Mesodermal cell (in vitro differentiated cells): ENCODE measurements around the gene TMEM150A.
"Not testable (repeated sequence)": the region's sequence is repeated elsewhere in the genome, so short reads cannot be mapped to it uniquely, and the experiment has no call there.

Experiments
- H3K27ac ChIP-seq: 2 replicates; pipeline ENCODE4 v1.7.0; 2013; ENCODE audit warnings: mild to moderate bottlenecking, low read depth, low read length, moderate library complexity; ENCODE audit not compliant: severe bottlenecking
- H3K36me3 ChIP-seq: 2 replicates; pipeline ENCODE4 v1.7.1; 2013; ENCODE audit warnings: mild to moderate bottlenecking, low read length, moderate library complexity; ENCODE audit not compliant: control insufficient read depth, insufficient read depth
- H3K4me1 ChIP-seq: one replicate; pipeline ENCODE4 v1.7.1; 2013; ENCODE audit warnings: mild to moderate bottlenecking, low read length; ENCODE audit not compliant: insufficient read depth, control insufficient read depth, poor library complexity, severe bottlenecking
- H3K4me3 ChIP-seq: 2 replicates; pipeline ENCODE4 v1.7.0; 2013; ENCODE audit warnings: low read length, control low read depth, mild to moderate bottlenecking; ENCODE audit not compliant: insufficient read depth, poor library complexity, severe bottlenecking; ENCODE audit errors: extremely low read depth
- H3K9me3 ChIP-seq: 2 replicates; pipeline ENCODE4 v1.7.1; 2013; ENCODE audit warnings: mild to moderate bottlenecking, low read length, moderate library complexity; ENCODE audit not compliant: control insufficient read depth
- WGBS, 2 experiments: methylation state at CpG; one replicate each; pipeline ENCODE4 v1.1.5; 2013; ENCODE audit warnings: missing lambda C conversion rate in 2 of 2; ENCODE audit not compliant: insufficient coverage in 2 of 2; 5-methylcytosine and 5-hydroxymethylcytosine counted together

The TMEM150A gene

DNA sequence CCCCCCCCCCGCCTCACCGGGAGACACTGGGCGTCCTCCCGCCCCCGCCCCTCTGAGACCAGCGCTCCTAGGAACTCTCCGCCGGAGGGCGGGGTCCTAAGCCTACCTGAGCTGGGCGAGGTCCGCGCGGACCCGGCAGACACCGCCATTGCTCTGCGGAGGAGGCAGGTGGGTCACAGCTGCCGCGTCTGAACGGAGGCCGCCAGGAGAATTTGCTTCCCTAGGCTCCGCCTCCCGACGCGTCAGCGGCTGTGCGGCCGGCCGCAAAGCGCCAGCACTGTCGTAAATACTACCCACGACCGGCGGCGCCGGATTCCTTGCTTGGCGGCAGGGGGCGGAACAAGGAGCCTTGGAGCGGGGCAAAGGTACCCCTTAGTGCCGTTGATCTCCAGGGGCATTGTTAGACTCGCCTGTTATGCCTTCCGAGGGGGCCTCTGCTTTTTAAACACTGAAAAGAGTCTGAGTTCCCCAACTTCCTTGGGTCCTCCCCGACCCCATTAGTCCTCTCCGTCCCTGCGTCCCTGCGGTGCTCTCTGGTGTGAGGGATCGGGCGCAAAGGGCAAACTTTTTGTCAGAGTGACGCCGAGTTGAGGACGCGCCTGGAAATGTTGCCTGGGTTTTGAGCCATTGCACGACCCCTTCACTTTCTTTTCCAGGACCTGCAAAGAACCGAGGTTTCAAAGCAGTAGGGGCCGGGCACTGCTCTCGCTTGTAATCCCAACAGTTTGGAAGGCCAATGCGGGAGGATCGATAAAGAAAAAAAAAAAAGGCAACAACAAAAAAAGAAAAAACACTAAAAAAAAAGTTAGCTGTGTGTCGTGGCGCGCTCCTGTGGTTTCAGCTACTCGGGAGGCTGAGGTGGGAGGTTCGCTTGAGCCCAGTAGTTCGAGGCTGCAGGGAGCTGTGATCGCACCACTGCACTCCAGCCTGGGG is 41.0 kb downstream of the TMEM150A start, which contains the start of gene GGCX:
Gene GGCX, minus strand, starts transcription at position 214 of the 933 bp plus-strand sequence. Its CDS starts 65 bp downstream, at position 149.
- H3K4me1 ChIP-seq, result peaks cover 11% of the 10 kb centered on the region
- H3K4me3 ChIP-seq, result peak within 1 kb of the TSS; percentile 73
- H3K27ac ChIP-seq, result peak within 1 kb of the TSS; percentile 83
- H3K9me3 ChIP-seq, result no peaks in the 10 kb centered on the region
- peaks cover 31% of the 10 kb centered on the region for H3K36me3 ChIP-seq
- WGBS, 2 experiments, result 6 to 8% methylated on average over 45 to 48 of the region's 64 CpGs

DNA sequence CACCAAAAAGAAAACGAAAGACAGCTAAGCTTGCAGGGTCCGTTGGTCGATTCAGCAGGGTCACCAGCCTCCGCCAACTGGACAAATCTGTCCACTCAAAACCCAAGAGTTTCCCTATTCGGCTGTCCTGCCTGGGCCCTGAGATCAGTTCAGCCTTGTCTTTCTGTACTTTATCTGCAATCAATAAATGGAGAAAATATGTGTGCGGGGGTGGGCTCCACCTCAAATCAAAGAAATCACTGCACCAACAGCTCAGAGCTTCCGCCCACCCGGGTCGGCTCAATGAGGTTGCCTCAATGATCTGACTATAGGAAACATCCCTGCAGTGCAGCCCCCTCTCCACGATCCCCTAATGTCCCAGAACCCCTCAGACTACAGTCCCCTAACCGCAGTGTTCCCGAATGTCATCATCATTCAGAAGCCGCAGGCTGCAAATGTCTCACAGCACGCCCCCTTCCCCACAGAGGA is 41.7 kb downstream of the TMEM150A start:
- peak overlapping the region; percentile 73 for H3K4me3 ChIP-seq
- WGBS, 2 experiments, result 0 to 7% methylated on average over 4 to 9 of the region's 14 CpGs
- peaks cover 34% of the 10 kb centered on the region for H3K36me3 ChIP-seq
- H3K9me3 ChIP-seq, result no peaks in the 10 kb centered on the region
- H3K4me1 ChIP-seq, result peaks cover 11% of the 10 kb centered on the region
- no peak overlapping the region for H3K27ac ChIP-seq

DNA sequence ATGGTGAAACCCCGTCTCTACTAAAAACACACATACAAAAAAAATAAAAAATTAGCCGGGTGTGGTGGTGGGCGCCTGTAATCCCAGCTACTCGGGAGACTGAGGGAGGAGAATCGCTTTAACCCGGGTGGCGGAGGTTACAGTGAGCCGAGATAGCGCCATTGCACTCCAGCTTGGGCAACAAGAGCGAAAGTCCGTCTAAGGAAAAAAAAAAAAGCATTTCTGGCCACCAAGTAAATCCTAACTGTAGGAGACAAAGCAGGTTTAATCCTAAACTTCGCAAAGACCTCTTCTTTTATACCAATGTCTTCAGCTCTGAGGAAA is 42.1 kb downstream of the TMEM150A start:
- H3K27ac ChIP-seq, H3K9me3 ChIP-seq: not testable (repeated sequence)
- H3K4me3 ChIP-seq, result peak overlapping the region; percentile 73
- peaks cover 39% of the 10 kb centered on the region for H3K36me3 ChIP-seq
- peaks cover 11% of the 10 kb centered on the region for H3K4me1 ChIP-seq
- 82 to 86% methylated on average over 11 of the region's 12 CpGs for WGBS, 2 experiments

GRCh38 chr2:85558160-85558559 is 44.3 kb downstream of the TMEM150A start:
- H3K36me3 ChIP-seq, result peaks cover 60% of the 10 kb centered on the region
- no peak overlapping the region for H3K27ac ChIP-seq
- no peak overlapping the region for H3K4me3 ChIP-seq
- H3K4me1 ChIP-seq, result peaks cover 11% of the 10 kb centered on the region
- no peaks in the 10 kb centered on the region for H3K9me3 ChIP-seq
- WGBS, 2 experiments, result 100% methylated on average over 1 of the region's 1 CpG; no CpG with 5 or more reads in 1 of the 2 experiments

DNA sequence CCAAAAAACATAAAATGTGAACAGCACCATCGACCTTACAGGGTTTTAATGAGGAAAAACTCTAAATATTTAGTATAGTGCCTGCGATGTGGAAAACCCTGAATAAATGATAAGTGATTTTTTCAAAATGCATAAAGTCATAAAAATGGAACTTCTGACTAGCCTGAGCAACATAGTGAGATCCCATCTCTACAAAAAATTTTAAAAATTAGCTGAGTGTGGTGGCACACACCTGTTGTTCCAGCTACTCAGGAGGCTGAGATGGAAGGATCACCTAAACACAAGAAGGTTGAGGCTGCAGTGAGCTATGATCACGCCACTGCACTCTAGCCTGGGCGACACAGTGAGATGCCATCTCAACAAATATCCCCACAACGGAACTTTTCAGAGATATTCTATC is 45.4 kb downstream of the TMEM150A start:
- H3K4me1 ChIP-seq, result peaks cover 11% of the 10 kb centered on the region
- H3K36me3 ChIP-seq, result peaks cover 70% of the 10 kb centered on the region
- WGBS, 2 experiments, result 90 to 100% methylated on average over 2 to 3 of the region's 5 CpGs
- H3K27ac ChIP-seq, result no peak overlapping the region
- H3K4me3 ChIP-seq, result no peak overlapping the region
- no peaks in the 10 kb centered on the region for H3K9me3 ChIP-seq

DNA sequence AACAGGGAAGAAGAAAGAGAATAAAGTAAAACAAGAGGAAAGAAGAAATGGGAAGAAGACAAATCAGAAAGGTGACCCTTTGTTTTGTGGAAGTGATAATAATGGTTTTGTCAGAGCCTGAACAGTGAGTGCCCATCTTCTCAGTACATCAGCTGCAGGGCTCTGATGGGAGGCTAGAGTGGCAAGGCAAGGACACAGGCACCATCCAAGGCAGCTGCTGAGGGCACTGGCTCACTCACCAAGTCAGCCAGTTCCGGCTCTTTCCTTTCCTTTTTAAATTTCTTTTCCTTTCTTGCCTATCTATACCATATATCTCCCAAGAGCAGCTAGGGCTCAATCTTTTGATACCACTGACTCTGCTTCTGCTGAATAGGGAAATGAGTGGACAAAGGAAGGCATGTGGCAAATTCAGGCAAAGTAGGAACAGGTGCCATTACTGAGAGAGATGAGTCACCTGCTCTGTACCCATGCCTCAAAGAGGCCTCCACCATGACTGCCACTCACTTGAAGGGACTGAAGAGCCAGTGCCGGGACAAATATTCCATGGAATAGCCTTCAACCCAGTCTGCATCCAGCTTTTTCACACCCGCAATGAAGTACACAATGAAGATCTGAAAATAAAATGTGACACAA is 47.4 kb downstream of the TMEM150A start:
- no peaks in the 10 kb centered on the region for H3K9me3 ChIP-seq
- H3K27ac ChIP-seq, result no peak overlapping the region
- H3K36me3 ChIP-seq, result peaks cover 90% of the 10 kb centered on the region
- H3K4me3 ChIP-seq, result no peak overlapping the region
- 100% methylated on average over 1 of the region's 3 CpGs; no CpG with 5 or more reads in 1 of the 2 experiments for WGBS, 2 experiments
- H3K4me1 ChIP-seq, result peaks cover 9% of the 10 kb centered on the region

DNA sequence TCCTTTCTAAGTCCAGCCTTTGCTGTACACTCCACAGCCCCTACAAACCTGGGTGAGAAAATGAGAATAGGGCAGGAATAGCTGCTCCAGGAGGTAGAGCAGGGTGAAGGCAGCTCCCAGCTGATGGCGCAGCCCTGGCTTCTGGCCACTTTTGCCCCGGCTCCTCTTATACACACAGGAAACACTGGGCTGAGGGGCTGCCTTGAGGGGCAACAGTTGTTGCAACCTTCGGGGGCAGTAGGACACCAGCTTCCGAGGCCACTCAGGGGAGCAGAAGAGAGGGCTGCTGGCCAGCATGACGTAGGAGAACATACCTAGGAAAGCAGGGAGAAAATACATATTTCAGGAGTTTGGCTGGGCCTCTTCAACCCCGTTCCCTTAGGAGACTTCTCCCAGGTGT is 49.3 kb downstream of the TMEM150A start:
- 83 to 88% methylated on average over 4 to 6 of the region's 6 CpGs for WGBS, 2 experiments
- Histone ChIP-seq H3K36me3 (peaks cover 89% of the 10 kb centered on the region), H3K4me1 (peaks cover 18% of the 10 kb centered on the region), H3K27ac (no peak overlapping the region), H3K9me3 (no peaks in the 10 kb centered on the region), H3K4me3 (no peak overlapping the region)

DNA sequence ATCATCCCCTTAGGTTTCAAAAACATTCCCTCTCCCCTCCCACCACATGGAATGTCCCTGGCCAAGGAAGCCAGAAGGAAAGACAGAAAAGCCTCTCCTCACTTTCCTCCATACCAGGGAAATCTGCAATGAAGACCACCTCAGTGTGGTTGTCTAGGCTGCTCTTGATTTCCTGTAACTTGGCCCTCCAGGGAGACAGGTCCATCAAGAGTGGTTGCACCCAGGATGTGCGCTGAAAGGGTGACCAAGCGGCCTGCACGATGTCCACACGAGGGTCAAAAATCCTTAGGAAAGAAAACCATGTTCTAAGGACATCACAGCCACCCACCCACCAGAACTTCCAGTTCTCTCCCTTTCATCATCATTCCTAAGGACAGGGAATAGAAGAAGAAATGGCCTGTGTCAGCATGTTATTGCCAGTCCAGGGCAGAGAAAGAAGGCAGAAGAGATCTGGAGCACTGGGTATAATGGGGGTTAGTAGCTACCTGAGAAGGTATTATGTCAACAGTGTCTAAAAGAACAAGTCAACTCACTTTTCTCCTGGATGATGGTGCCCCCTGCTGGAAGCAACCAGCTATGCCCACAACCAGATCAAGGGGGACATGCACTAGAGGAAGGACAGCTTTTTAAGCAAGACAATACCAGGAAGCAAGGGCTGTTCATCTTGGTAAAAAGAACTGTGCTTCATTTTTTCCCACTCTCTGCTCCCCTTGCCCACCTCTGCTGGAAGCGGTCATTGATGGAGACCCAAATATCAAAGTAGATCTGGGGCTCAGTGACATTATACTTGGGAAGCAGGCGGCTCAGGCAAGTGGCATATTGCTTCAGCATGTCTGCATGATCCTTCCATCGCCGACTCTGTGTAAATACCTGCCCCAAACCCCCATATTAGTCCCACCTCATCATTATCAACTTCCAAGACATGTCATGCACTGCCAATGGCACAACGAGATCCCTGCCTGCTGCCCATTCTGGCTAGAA is 50.5 kb downstream of the TMEM150A start:
- H3K27ac ChIP-seq, result no peak overlapping the region
- H3K4me1 ChIP-seq, result peaks cover 18% of the 10 kb centered on the region
- no peaks in the 10 kb centered on the region for H3K9me3 ChIP-seq
- H3K4me3 ChIP-seq, result no peak overlapping the region
- WGBS, 2 experiments, result 79 to 88% methylated on average over 3 to 6 of the region's 9 CpGs
- peaks cover 91% of the 10 kb centered on the region for H3K36me3 ChIP-seq

DNA sequence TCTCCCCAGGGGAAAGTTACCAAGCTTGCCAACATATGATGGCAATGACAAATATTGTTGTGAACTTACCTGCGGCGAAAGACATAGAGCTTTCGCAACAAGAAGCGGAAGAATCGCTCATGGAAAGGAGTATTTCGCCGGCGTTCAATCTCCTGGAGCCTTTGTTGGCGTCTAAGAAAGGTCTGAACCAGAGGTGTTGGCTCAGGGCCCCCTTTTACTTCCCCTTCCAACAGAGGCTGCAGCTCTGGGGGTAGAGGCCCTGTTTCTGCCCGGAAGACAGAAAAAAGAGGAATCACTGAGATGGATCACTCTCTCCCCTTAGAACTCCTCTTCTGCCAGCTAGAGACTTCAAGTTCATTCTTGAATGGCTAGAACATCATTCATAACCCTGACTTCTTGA is 52.0 kb downstream of the TMEM150A start:
- Histone ChIP-seq H3K9me3 (no peaks in the 10 kb centered on the region), H3K36me3 (peaks cover 95% of the 10 kb centered on the region), H3K4me1 (peaks cover 18% of the 10 kb centered on the region), H3K4me3 (no peak overlapping the region), H3K27ac (peak overlapping the region; percentile 79)
- 98% methylated on average over 10 of the region's 10 CpGs for WGBS, 2 experiments

DNA sequence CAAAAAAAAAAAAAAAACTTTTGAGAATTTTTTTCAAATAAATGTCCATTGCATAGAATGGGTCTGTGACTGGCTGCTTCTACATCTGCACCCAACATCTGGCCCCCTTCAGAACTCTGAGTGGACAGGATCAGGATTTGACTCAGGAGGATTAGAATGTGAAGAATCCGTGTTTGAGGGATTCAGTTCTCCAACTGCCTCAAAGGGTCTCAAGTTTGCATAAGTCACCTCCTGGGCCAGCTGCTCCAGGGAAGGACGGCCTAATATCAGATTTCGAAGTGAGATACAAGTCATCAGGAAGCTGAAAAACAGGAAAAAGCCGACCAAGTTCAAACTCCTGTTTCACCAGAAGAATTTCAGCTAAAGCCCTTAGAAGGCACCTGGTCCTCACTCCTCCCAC is 52.7 kb downstream of the TMEM150A start:
- Histone ChIP-seq H3K27ac (peak overlapping the region; percentile 79), H3K36me3 (peaks cover 94% of the 10 kb centered on the region), H3K4me3 (no peak overlapping the region), H3K9me3 (no peaks in the 10 kb centered on the region), H3K4me1 (peaks cover 18% of the 10 kb centered on the region)
- 59 to 68% methylated on average over 4 of the region's 4 CpGs for WGBS, 2 experiments
